ENCODE measurements around the gene DNMT3L. TPM values are rescaled to one million over a fixed set of nuclear protein-coding genes. Genes with fewer than 3 reads are reported as not detected.
"Not testable (repeated sequence)": the region's sequence is repeated elsewhere in the genome, so short reads cannot be mapped to it uniquely, and the experiment has no call there.

DNMT3L gene
- total and polyA plus RNA-seq, 7 experiments from 2014 or later: not detected

GRCh38 chr21:44255511-44255981 is 6.2 kb downstream of the DNMT3L start:
- Mint-ChIP-seq H3K36me3 (no peaks in the 10 kb centered on the region), H3K9me3 (peaks cover 0 to 1% (median 0%) of the 10 kb centered on the region in 11 donors), H3K27ac (no peak overlapping the region), H3K4me3 (no peak overlapping the region), H3K4me1 (peaks cover 0 to 3% (median 0%) of the 10 kb centered on the region in 7 donors), H3K27me3 (peaks cover 0 to 14% (median 0%) of the 10 kb centered on the region in 5 donors)
- POLR2A ChIA-PET: no interaction called here
- H3K4me3 ChIP-seq (ENCODE audit: low read length): no peak overlapping the region
- H3K36me3 ChIP-seq (ENCODE audit: control insufficient read depth in 2 of 3, insufficient read depth in 3 of 3, low read length in 3 of 3): no peaks in the 10 kb centered on the region
- DNase-seq (no peak), ATAC-seq (no peak)
- no peaks in the 10 kb centered on the region for H3K9me3 ChIP-seq (ENCODE audit: control insufficient read depth in 2 of 3, low read length in 3 of 3)
- H3K27me3 ChIP-seq (ENCODE audit: control insufficient read depth in 2 of 2, insufficient read depth in 2 of 2, low read length in 2 of 2): no peaks in the 10 kb centered on the region
- no peaks in the 10 kb centered on the region for H3K4me1 ChIP-seq (ENCODE audit: control insufficient read depth in 2 of 2, insufficient read depth in 2 of 2, low read length in 2 of 2)
- CTCF ChIA-PET: no interaction called here
- intact Hi-C loops (cut with micrococcal nuclease): no loop called here
- H3K27ac ChIP-seq (ENCODE audit: low read depth, low read length): no peak overlapping the region

DNA sequence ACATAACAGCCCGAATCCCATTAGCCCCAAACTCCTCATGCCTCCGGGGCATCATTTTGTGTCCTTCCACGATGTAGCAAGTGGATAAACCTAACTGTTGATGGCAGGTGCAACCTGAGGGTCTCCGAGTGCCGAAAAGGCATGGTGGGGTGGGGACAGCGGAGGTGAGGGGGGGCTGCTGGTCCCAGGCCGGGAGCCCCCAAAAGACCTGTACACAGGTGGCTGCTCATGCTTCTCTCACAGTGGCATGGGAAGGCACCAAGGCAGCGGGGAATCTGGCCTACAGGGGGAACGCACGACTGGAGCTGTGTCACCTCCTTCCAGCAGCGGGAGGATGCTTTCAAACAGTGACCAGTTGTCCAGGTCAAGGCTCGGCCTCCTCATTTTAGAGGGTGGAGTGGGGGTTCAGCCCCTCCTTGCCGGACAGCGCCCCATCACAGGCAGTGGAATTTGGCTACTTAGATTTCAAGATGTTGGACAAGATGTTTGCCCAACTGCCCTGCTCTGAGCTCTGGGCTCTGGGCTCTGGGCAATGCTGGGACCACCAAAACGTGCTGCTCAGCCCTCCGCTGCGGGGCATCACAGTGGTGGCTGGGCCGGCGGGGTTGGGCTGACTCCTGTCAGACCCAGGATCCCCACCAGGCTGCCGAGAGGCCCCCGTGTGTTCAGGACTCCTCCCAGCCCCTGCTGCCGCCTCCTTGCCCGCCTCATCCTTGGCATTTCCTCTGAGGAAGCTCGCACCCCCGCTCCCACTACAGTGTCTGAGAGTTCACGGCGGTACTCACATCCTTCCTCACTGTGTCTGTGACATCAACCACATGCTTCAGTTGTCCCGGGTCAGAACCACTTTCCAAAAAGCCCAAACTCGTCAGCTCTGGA is 7.6 kb downstream of the DNMT3L start:
- H3K36me3 Mint-ChIP-seq: no peaks in the 10 kb centered on the region
- H3K27me3 ChIP-seq (ENCODE audit: control insufficient read depth in 2 of 2, insufficient read depth in 2 of 2, low read length in 2 of 2): no peaks in the 10 kb centered on the region
- H3K4me1 Mint-ChIP-seq: peaks cover 0 to 3% (median 0%) of the 10 kb centered on the region in 7 donors
- H3K36me3 ChIP-seq (ENCODE audit: control insufficient read depth in 2 of 3, insufficient read depth in 3 of 3, low read length in 3 of 3): no peaks in the 10 kb centered on the region
- no peak overlapping the region for H3K27ac Mint-ChIP-seq
- ATAC-seq (no peak), DNase-seq (no peak)
- intact Hi-C loops (cut with micrococcal nuclease): no loop called here
- CTCF ChIA-PET: no interaction called here
- no peaks in the 10 kb centered on the region for H3K9me3 ChIP-seq (ENCODE audit: control insufficient read depth in 2 of 3, low read length in 3 of 3)
- no peak overlapping the region for H3K4me3 Mint-ChIP-seq
- H3K9me3 Mint-ChIP-seq: no peaks in the 10 kb centered on the region
- H3K4me3 ChIP-seq (ENCODE audit: low read length): no peak overlapping the region
- POLR2A ChIA-PET: no interaction called here
- no peak overlapping the region for H3K27ac ChIP-seq (ENCODE audit: low read depth, low read length)
- H3K27me3 Mint-ChIP-seq: peaks cover 0 to 8% (median 0%) of the 10 kb centered on the region in 5 donors
- H3K4me1 ChIP-seq (ENCODE audit: control insufficient read depth in 2 of 2, insufficient read depth in 2 of 2, low read length in 2 of 2): no peaks in the 10 kb centered on the region

GRCh38 chr21:44249204-44250037 is 12.3 kb downstream of the DNMT3L start:
- POLR2A ChIA-PET; H3K4me1 Mint-ChIP-seq; H3K9me3 ChIP-seq (ENCODE audit: control insufficient read depth in 2 of 3, low read length in 3 of 3); H3K4me3 Mint-ChIP-seq; H3K27ac ChIP-seq (ENCODE audit: low read depth, low read length); H3K9me3 Mint-ChIP-seq; H3K36me3 Mint-ChIP-seq; H3K4me3 ChIP-seq (ENCODE audit: low read length); ATAC-seq; H3K27me3 ChIP-seq (ENCODE audit: control insufficient read depth in 2 of 2, insufficient read depth in 2 of 2, low read length in 2 of 2); H3K4me1 ChIP-seq (ENCODE audit: control insufficient read depth in 2 of 2, insufficient read depth in 2 of 2, low read length in 2 of 2); DNase-seq; H3K36me3 ChIP-seq (ENCODE audit: control insufficient read depth in 2 of 3, insufficient read depth in 3 of 3, low read length in 3 of 3); H3K27ac Mint-ChIP-seq; H3K27me3 Mint-ChIP-seq; intact Hi-C loops (cut with micrococcal nuclease); CTCF ChIA-PET: not testable (repeated sequence)

GRCh38 chr21:44247904-44248303 is 13.8 kb downstream of the DNMT3L start:
- H3K4me3 Mint-ChIP-seq; H3K9me3 Mint-ChIP-seq; ATAC-seq; H3K4me1 ChIP-seq (ENCODE audit: control insufficient read depth in 2 of 2, insufficient read depth in 2 of 2, low read length in 2 of 2); H3K36me3 Mint-ChIP-seq; H3K36me3 ChIP-seq (ENCODE audit: control insufficient read depth in 2 of 3, insufficient read depth in 3 of 3, low read length in 3 of 3); H3K27me3 ChIP-seq (ENCODE audit: control insufficient read depth in 2 of 2, insufficient read depth in 2 of 2, low read length in 2 of 2); H3K27ac Mint-ChIP-seq; H3K27ac ChIP-seq (ENCODE audit: low read depth, low read length); H3K4me1 Mint-ChIP-seq; DNase-seq; H3K9me3 ChIP-seq (ENCODE audit: control insufficient read depth in 2 of 3, low read length in 3 of 3); H3K4me3 ChIP-seq (ENCODE audit: low read length); POLR2A ChIA-PET; intact Hi-C loops (cut with micrococcal nuclease); H3K27me3 Mint-ChIP-seq; CTCF ChIA-PET: not testable (repeated sequence)

DNA sequence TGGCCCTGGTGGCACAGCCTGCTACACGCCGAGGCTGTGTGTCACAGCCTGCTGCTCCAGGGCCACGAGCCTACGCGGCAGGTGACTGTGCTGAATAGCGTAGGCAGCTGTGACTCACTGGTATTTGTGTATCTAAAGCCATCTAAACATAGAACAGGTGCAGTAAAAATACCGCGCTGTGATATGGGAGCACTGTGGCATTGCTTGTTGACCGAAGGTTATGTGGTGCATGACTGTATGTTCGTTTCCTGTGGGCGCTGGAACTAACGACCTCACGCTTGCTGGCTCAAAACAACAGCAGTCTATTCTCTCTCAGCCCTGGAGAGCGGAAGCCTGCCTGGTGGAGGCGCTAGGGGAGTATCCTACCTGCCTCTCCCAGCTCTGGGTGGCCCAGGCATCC is 17.7 kb downstream of the DNMT3L start:
- H3K4me3 ChIP-seq (ENCODE audit: low read length); H3K27ac ChIP-seq (ENCODE audit: low read depth, low read length); H3K4me3 Mint-ChIP-seq; H3K9me3 ChIP-seq (ENCODE audit: control insufficient read depth in 2 of 3, low read length in 3 of 3); H3K27ac Mint-ChIP-seq; DNase-seq; intact Hi-C loops (cut with micrococcal nuclease); H3K4me1 ChIP-seq (ENCODE audit: control insufficient read depth in 2 of 2, insufficient read depth in 2 of 2, low read length in 2 of 2); POLR2A ChIA-PET; H3K9me3 Mint-ChIP-seq; H3K4me1 Mint-ChIP-seq; H3K36me3 ChIP-seq (ENCODE audit: control insufficient read depth in 2 of 3, insufficient read depth in 3 of 3, low read length in 3 of 3); H3K27me3 Mint-ChIP-seq; CTCF ChIA-PET; H3K36me3 Mint-ChIP-seq; H3K27me3 ChIP-seq (ENCODE audit: control insufficient read depth in 2 of 2, insufficient read depth in 2 of 2, low read length in 2 of 2): not testable (repeated sequence)
- ATAC-seq: peak; percentile 78

- H3K27ac ChIP-seq (ENCODE audit: low read depth, low read length); H3K36me3 ChIP-seq (ENCODE audit: control insufficient read depth in 2 of 3, insufficient read depth in 3 of 3, low read length in 3 of 3); POLR2A ChIA-PET; CTCF ChIA-PET; H3K4me3 ChIP-seq (ENCODE audit: low read length); DNase-seq; H3K4me1 Mint-ChIP-seq; H3K9me3 ChIP-seq (ENCODE audit: control insufficient read depth in 2 of 3, low read length in 3 of 3); H3K9me3 Mint-ChIP-seq; H3K27ac Mint-ChIP-seq; H3K36me3 Mint-ChIP-seq; intact Hi-C loops (cut with micrococcal nuclease); H3K27me3 ChIP-seq (ENCODE audit: control insufficient read depth in 2 of 2, insufficient read depth in 2 of 2, low read length in 2 of 2); H3K4me3 Mint-ChIP-seq; H3K4me1 ChIP-seq (ENCODE audit: control insufficient read depth in 2 of 2, insufficient read depth in 2 of 2, low read length in 2 of 2); H3K27me3 Mint-ChIP-seq: not testable (repeated sequence)
- peak; percentile 49 for ATAC-seq
These were observed 20.4 kb downstream of the DNMT3L start for GRCh38 chr21:44241281-44241680.
